ENCODE data around the gene TNFAIP8.
A peak's percentile ranks its signal among the peaks of the same experiment; 100 is the strongest.

Gene TNFAIP8

GRCh38 chr5:119355685-119356611 is at the start of gene TNFAIP8:
Gene TNFAIP8, plus strand, starts transcription at chr5:119356019. Its CDS starts 72 bp downstream, at chr5:119356091.
- TF ChIP-seq, protein P1, sequence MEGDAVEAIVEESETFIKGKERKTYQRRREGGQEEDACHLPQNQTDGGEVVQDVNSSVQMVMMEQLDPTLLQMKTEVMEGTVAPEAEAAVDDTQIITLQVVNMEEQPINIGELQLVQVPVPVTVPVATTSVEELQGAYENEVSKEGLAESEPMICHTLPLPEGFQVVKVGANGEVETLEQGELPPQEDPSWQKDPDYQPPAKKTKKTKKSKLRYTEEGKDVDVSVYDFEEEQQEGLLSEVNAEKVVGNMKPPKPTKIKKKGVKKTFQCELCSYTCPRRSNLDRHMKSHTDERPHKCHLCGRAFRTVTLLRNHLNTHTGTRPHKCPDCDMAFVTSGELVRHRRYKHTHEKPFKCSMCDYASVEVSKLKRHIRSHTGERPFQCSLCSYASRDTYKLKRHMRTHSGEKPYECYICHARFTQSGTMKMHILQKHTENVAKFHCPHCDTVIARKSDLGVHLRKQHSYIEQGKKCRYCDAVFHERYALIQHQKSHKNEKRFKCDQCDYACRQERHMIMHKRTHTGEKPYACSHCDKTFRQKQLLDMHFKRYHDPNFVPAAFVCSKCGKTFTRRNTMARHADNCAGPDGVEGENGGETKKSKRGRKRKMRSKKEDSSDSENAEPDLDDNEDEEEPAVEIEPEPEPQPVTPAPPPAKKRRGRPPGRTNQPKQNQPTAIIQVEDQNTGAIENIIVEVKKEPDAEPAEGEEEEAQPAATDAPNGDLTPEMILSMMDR (IDR thresholded peaks at IDR 0.05; ENCODE audit: borderline replicate concordance, insufficient read depth, low read depth, low read length) = no peak
- peak within 1 kb of the TSS; percentile 73 for H3K4me3 ChIP-seq (ENCODE audit: low read depth, low read length)

DNA sequence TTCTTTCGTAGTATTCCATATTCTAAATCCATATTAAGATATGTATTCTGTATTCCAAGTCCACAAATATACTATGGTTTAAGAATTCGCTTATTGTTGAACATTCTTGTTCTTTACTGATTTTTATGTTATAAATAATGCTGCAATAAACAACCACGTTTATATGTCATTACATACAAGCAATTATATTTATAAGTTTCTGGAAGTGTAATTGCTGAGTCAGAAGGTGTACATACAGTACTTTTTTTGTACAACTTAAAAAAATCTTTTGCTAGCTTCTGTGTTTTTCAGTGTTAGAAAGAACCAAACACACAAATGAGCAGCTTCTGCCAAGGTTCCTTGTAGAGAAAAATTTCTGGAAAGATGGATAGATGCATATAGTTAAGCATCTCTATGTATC is 48.6 kb upstream of the TNFAIP8 start:
- TF ChIP-seq, protein P1 (IDR thresholded peaks at IDR 0.05; ENCODE audit: borderline replicate concordance, insufficient read depth, low read depth, low read length) = no peak
- H3K4me3 ChIP-seq (ENCODE audit: low read depth, low read length) = no peak overlapping the region

DNA sequence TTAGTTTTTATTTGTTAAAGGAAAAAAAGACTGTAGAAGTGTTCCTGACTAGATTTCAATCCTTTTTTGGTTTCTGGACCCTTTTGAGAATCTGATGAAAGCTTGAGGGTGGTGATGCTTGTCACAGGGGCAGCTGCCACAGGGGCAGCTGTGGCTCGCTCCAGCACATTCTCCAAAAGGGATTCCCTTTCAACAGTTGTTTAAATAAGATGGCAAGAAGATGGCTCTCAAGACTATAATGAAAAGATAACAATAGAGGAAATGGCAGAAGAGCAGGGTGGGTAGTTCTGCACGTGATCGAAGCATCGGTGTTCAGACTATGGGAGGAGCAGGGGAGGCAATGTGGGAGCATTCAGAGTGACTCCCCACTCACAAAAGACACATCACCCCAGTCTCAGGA is 46.5 kb upstream of the TNFAIP8 start:
- TF ChIP-seq, protein P1 (IDR thresholded peaks at IDR 0.05; ENCODE audit: borderline replicate concordance, insufficient read depth, low read depth, low read length) = no peak
- H3K4me3 ChIP-seq (ENCODE audit: low read depth, low read length) = no peak overlapping the region

DNA sequence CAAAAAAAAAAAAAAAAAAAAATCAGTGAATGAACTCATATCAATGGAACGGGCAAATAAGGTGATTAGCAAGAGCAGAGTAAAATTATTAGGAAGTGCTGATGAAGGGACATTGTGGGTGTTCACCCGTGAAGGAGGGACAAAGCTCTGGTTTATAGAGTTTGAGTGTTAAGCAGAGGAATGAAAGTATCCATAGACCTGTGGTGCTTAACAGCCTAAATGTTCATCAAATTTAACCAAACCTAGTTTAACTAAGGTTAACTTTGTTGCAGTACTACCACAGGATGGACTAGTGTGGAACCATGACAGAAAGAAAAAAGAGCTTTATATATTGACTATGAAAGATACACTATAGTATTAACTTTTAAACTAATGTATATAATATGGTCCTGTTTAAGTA is 44.1 kb upstream of the TNFAIP8 start:
- H3K4me3 ChIP-seq (ENCODE audit: low read depth, low read length) = no peak overlapping the region
- TF ChIP-seq, protein P1 (IDR thresholded peaks at IDR 0.05; ENCODE audit: borderline replicate concordance, insufficient read depth, low read depth, low read length) = no peak

GRCh38 chr5:119312403-119312802 is 43.4 kb upstream of the TNFAIP8 start:
- TF ChIP-seq, protein P1 (IDR thresholded peaks at IDR 0.05; ENCODE audit: borderline replicate concordance, insufficient read depth, low read depth, low read length) = no peak
- H3K4me3 ChIP-seq (ENCODE audit: low read depth, low read length) = no peak overlapping the region

DNA sequence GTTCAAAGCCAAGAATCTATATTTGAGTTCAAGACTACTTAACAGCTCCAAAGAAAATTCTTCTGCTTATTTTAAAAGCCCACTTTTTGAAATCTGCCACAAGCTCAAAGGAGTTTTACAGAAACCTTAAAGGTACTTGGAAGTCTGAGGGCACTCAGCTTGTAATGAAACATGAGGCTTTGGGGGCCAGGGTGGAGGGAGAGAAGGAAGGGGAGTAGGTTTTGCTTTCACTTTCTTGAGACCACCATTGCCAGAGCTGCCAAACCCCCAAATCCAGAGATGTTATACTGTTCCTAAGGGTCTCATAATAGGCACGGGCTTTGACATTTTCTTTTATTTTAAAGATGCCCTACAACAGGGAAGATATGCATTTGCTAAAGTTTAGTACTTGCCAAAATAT is 42.6 kb upstream of the TNFAIP8 start:
- TF ChIP-seq, protein P1 (IDR thresholded peaks at IDR 0.05; ENCODE audit: borderline replicate concordance, insufficient read depth, low read depth, low read length) = no peak
- no peak overlapping the region for H3K4me3 ChIP-seq (ENCODE audit: low read depth, low read length)

All from GM12875 (cell line).